Erythroblast (primary cell): ENCODE results near the gene SNX5.

Experiments
- GATA1 ChIP-seq: IDR thresholded peaks from 2 replicates; pipeline ENCODE4 v1.6.1; 2011; ENCODE audit warnings: low read depth, mild to moderate bottlenecking, control low read depth, low read length, moderate library complexity
- POLR2A ChIP-seq: IDR thresholded peaks from 2 replicates; pipeline ENCODE4 v1.6.1; 2011; ENCODE audit warnings: mild to moderate bottlenecking, low read length

- no peak for TF ChIP-seq POLR2A
- no peak for TF ChIP-seq GATA1
These were observed 4.0 kb downstream of the SNX5 start for GRCh38 chr20:17964632-17965031.
